GM19395 (cell line): Measurements from ENCODE around the gene SKAP2.

Experiments
- ATAC-seq: cut with Tn5 transposase; IDR thresholded peaks from one replicate; pipeline ENCODE4 v1.9.1; 2021; ENCODE audit warnings: mild to moderate bottlenecking, moderate library complexity; ENCODE audit not compliant: unreplicated experiment

SKAP2 gene

GRCh38 chr7:26864309-26865093 is at the start of gene SKAP2:
Gene SKAP2, minus strand, starts transcription at chr7:26864590. Its CDS starts 161 bp downstream, at chr7:26864429.
- ATAC-seq, result peak; percentile 93

GRCh38 chr7:26912933-26913536 is 48.6 kb upstream of the SKAP2 start:
- no peak for ATAC-seq

- no peak for ATAC-seq
Observed at GRCh38 chr7:26912338-26912737, 47.9 kb upstream of the SKAP2 start.

- no peak for ATAC-seq
Observed at GRCh38 chr7:26910221-26910620, 45.8 kb upstream of the SKAP2 start.

- no peak for ATAC-seq
Observed at GRCh38 chr7:26900251-26900650, 35.9 kb upstream of the SKAP2 start.

GRCh38 chr7:26899519-26899918 is 35.1 kb upstream of the SKAP2 start:
- no peak for ATAC-seq

DNA sequence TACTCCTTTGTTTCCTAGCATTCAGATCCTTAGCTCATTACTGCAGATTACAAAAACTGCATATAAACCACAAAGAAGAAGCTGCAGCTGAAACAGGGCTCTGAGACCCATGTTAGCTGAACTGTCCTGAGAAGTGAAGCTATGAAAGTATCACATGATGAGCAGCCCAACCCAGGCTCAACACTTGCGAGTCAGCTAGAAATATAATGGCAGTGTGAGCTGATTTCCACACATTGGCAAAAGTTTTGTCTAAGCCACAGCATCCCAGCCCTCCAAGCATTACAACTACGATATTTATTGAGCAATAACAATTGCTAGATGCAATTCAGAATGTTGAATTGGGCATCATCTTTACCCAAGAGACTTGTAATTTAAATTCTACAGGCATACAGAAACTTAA is 34.5 kb upstream of the SKAP2 start:
- ATAC-seq, result no peak

GRCh38 chr7:26897928-26898327 is 33.5 kb upstream of the SKAP2 start:
- no peak for ATAC-seq

DNA sequence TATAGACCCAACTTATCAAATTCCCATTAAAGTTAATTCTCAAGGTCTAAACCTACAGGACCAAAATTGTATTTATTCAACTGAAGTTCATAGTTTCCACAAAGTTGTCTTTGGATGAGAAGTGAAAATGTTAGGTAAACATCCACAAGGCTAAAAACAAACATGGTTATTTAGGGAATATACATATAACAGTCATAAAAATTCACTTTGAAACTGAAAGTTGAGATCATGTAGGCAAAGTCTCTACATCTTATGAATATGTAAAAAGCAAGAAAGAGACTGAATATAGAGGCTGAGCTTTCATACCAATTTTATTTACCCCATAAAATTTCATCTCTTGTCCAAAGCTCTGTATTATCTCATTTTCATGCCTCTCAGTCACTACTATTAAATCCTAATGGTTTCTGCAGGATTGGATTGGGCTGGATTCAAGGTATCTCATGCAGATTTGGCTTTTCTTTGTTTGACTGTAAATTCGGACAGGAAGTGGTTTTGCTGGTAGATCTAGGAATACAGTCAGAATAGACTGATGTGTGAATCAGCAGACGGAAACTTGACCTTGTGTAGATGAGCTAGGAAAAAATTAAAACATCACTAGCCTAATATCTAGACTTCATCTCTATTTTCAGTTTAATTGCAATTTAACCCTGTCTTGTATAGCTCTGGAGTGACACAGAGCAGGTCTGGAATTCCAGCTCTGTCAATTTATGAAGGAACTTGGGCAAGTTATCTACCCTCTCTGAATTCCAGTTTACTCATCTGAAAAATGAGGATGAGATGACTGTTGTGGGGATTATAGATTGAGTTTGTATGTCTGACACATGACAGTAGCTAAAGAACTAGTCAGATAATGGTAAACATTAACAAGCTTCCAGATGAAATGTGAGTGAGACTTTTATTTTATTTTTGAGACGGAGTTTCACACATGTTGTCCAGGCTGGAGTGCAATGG is 27.3 kb upstream of the SKAP2 start:
- ATAC-seq, result peak; percentile 80

- ATAC-seq, result no peak
Observed at GRCh38 chr7:26880852-26881251, 16.5 kb upstream of the SKAP2 start.

GRCh38 chr7:26879671-26880070 is 15.3 kb upstream of the SKAP2 start:
- ATAC-seq, result no peak

GRCh38 chr7:26868841-26869495 is 4.6 kb upstream of the SKAP2 start:
- no peak for ATAC-seq

GRCh38 chr7:26865094-26865388 is 651 bp upstream of the SKAP2 start:
- ATAC-seq, result peak; percentile 55

DNA sequence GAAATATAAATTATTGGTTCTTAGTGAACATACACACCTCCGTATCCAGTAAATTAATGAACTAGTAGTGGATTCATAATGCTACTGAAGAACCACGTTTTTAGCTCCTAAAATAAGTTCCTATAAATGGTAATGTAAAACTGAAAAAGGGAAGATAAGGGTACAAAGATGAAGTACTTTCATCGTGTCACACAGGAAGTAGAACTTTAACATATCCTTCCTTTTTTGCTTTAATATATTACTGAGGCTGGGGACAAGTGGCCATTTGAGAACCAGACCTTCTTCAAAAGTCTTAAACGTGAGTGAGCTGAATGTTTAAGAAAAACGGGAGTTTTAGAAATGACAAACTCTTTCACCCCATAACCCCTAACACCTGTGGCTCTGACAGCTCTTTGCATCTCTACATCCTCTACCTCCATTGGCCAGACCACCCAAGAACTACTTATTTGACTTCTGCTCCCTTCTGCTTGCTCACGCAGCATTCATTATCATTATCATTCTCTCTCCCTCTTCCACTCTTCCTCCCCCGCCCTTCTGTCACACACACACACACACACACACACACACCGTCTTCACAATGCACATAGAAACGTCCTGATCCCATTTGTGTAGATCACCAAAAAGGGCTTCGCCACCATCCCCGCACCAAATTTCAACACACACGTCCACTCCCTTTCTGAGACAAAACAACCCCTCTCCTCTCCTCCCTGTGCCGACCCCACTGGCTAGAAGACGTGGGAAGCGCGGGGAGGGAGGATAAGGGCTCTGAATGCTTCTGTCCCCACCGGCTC is 677 bp downstream of the SKAP2 start:
- ATAC-seq, result peak; percentile 21

GRCh38 chr7:26862834-26863233 is 1.6 kb downstream of the SKAP2 start:
- ATAC-seq, result no peak

DNA sequence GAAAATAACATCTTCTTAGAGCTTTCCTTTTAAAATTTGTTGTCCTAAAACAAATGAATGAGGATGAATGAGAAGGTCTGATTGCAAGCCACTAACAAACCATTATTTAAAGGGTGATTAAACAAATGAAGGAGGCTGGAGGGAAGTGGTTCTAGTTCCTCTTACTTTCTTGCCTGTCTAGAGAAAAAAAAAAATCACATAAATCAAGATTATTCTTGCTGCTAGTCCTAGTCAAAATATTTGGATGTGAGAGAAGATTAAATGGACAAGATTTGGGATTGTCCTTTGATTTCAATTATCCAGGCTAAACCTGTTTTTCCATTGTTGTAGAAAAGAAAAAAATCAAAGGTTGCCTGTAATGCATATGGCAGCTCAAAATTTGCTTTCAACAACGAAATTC is 3.3 kb downstream of the SKAP2 start:
- ATAC-seq, result no peak

- ATAC-seq, result no peak
Observed at GRCh38 chr7:26860361-26860760, 4.0 kb downstream of the SKAP2 start.

GRCh38 chr7:26859720-26860119 is 4.7 kb downstream of the SKAP2 start:
- no peak for ATAC-seq

DNA sequence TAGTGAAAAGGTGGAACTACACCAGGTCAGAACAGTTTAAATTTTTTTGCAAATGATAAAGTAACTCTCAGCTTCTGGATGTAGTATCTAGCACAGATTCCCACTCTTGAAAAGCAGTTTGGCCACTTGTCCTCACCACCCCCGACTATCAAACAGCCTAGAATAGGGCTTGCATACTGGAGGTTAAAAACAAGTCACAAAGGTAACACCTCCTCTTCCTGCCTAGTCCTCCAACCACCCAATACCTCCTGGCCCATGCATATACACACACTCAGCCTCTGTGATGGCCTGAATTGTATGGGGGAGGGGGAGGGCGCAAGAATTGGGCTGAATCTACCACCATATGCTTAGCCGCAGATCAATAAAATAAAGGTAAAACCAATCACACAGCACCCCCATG is 5.7 kb downstream of the SKAP2 start:
- no peak for ATAC-seq

- ATAC-seq, result no peak
Observed at GRCh38 chr7:26858241-26858715, 6.1 kb downstream of the SKAP2 start.
